SU-DHL-6 (cell line): ENCODE data around the gene PLCXD1.

ENCODE experiments used
- H2AFZ ChIP-seq: fragments of 200-600 bp; sonication (generic); 2 replicates; pipeline ENCODE4 v1.6.1; 2014; ENCODE audit warnings: low read depth, mild to moderate bottlenecking, moderate library complexity, mixed read lengths, antibody characterized with exemption, low read length; ENCODE audit not compliant: severe bottlenecking
- H3F3A ChIP-seq: fragments of 200-600 bp; shearing (Covaris generic); 2 replicates; pipeline ENCODE4 v1.6.0; 2016; ENCODE audit warnings: antibody characterized with exemption, mild to moderate bottlenecking; ENCODE audit not compliant: insufficient read depth
- H3K27ac ChIP-seq: fragments of 200-600 bp; sonication (generic); 2 replicates; pipeline ENCODE4 v1.5.1; 2016; ENCODE audit warnings: low read depth, mild to moderate bottlenecking, low read length, moderate library complexity, mixed read lengths
- H3K27me3 ChIP-seq: fragments of 200-600 bp; sonication (generic), shearing (Covaris generic); 2 replicates; pipeline ENCODE4 v1.6.0; 2014; ENCODE audit warnings: mild to moderate bottlenecking, low read length
- H3K36me3 ChIP-seq: fragments of 200-600 bp; sonication (generic); 2 replicates; pipeline ENCODE4 v1.6.1; 2014; ENCODE audit warnings: mild to moderate bottlenecking, low read length, mixed read lengths
- H3K4me2 ChIP-seq: fragments of 300-600, 200-600 bp; shearing (Covaris generic), sonication (generic); 2 replicates; pipeline ENCODE4 v1.6.0; 2014; ENCODE audit warnings: low read length, low read depth, mild to moderate bottlenecking; ENCODE audit not compliant: poor library complexity, severe bottlenecking
- H3K4me3 ChIP-seq: fragments of 200-600 bp; sonication (generic); 2 replicates; pipeline ENCODE4 v1.5.1; 2014; ENCODE audit warnings: antibody characterized with exemption, low read length, mild to moderate bottlenecking, mixed read lengths; ENCODE audit not compliant: insufficient read depth, poor library complexity, severe bottlenecking
- H3K79me2 ChIP-seq: fragments of 200-600 bp; sonication (generic); 2 replicates; pipeline ENCODE4 v1.6.1; 2014; ENCODE audit warnings: mild to moderate bottlenecking, low read length, moderate library complexity; ENCODE audit not compliant: insufficient read depth
- H3K9ac ChIP-seq: fragments of 200-600 bp; sonication (generic); 2 replicates; pipeline ENCODE4 v1.7.0; 2014; ENCODE audit warnings: mild to moderate bottlenecking, low read length
- H3K9me2 ChIP-seq: fragments of 200-600 bp; sonication (generic); replicated peaks from 2 replicates; pipeline ENCODE4 v1.6.1; 2014; ENCODE audit warnings: low read length; ENCODE audit not compliant: insufficient read depth
- H3K9me3 ChIP-seq: fragments of 200-600 bp; sonication (generic); 2 replicates; pipeline ENCODE4 v1.6.1; 2014; ENCODE audit warnings: low read length, mixed read lengths; ENCODE audit not compliant: insufficient read depth
- H4K20me1 ChIP-seq: fragments of 200-600 bp; sonication (generic); 2 replicates; pipeline ENCODE4 v1.6.1; 2014; ENCODE audit warnings: low read depth, mild to moderate bottlenecking, antibody characterized with exemption, low read length, moderate library complexity, mixed read lengths
- CTCF ChIP-seq: fragments of 200-600 bp; sonication (generic); IDR thresholded peaks from one replicate; pipeline ENCODE4 v1.5.1; 2017; ENCODE audit warnings: antibody characterized with exemption, mild to moderate bottlenecking, low read length, moderate library complexity; ENCODE audit not compliant: insufficient read depth, poor library complexity, severe bottlenecking
- EZH2phosphoT487 ChIP-seq: fragments of 200-600 bp; sonication (generic), shearing (Covaris generic); conservative IDR thresholded peaks from 2 replicates; pipeline ENCODE4 v1.6.1; 2018; ENCODE audit warnings: mild to moderate bottlenecking, antibody characterized with exemption, low read length, moderate library complexity, mixed read lengths

The PLCXD1 gene

GRCh38 chrX:270848-271367 lies 10.3 kb upstream of the PLCXD1 start:
- Histone ChIP-seq H3K4me2 (no peak overlapping the region), H3K9me3 (no peaks in the 10 kb centered on the region), H4K20me1 (no peaks in the 10 kb centered on the region), H3K27me3 (no peaks in the 10 kb centered on the region), H3K9ac (no peak overlapping the region), H3K9me2 (no peaks in the 10 kb centered on the region), H3K4me3 (no peak overlapping the region), H3F3A (no peaks in the 10 kb centered on the region), H2AFZ (no peak overlapping the region), H3K36me3 (no peaks in the 10 kb centered on the region), H3K79me2 (no peaks in the 10 kb centered on the region), H3K27ac (no peak overlapping the region)
- TF ChIP-seq CTCF (no peak), EZH2phosphoT487 (no peak)

GRCh38 chrX:274904-275475 lies 6.2 kb upstream of the PLCXD1 start:
- H2AFZ ChIP-seq = no peak overlapping the region
- no peak for TF ChIP-seq CTCF
- no peak for TF ChIP-seq EZH2phosphoT487
- no peaks in the 10 kb centered on the region for H3K79me2 ChIP-seq
- no peaks in the 10 kb centered on the region for H3F3A ChIP-seq
- H3K27ac ChIP-seq = no peak overlapping the region
- no peaks in the 10 kb centered on the region for H3K9me3 ChIP-seq
- H3K9ac ChIP-seq = no peak overlapping the region
- no peaks in the 10 kb centered on the region for H3K9me2 ChIP-seq
- no peak overlapping the region for H3K4me3 ChIP-seq
- H3K27me3 ChIP-seq = no peaks in the 10 kb centered on the region
- H4K20me1 ChIP-seq = no peaks in the 10 kb centered on the region
- H3K4me2 ChIP-seq = no peak overlapping the region
- H3K36me3 ChIP-seq = no peaks in the 10 kb centered on the region

GRCh38 chrX:275476-275966 lies 5.7 kb upstream of the PLCXD1 start:
- Histone ChIP-seq H3K9ac (no peak overlapping the region), H3K27me3 (no peaks in the 10 kb centered on the region), H3K36me3 (no peaks in the 10 kb centered on the region), H3F3A (no peaks in the 10 kb centered on the region), H3K9me2 (no peaks in the 10 kb centered on the region), H3K4me3 (no peak overlapping the region), H3K4me2 (peak overlapping the region; percentile 51), H3K27ac (no peak overlapping the region), H3K79me2 (no peaks in the 10 kb centered on the region), H3K9me3 (no peaks in the 10 kb centered on the region), H2AFZ (no peak overlapping the region), H4K20me1 (no peaks in the 10 kb centered on the region)
- TF ChIP-seq CTCF = no peak
- no peak for TF ChIP-seq EZH2phosphoT487
